ENCODE measurements around the gene GALNT17.

Gene GALNT17

DNA sequence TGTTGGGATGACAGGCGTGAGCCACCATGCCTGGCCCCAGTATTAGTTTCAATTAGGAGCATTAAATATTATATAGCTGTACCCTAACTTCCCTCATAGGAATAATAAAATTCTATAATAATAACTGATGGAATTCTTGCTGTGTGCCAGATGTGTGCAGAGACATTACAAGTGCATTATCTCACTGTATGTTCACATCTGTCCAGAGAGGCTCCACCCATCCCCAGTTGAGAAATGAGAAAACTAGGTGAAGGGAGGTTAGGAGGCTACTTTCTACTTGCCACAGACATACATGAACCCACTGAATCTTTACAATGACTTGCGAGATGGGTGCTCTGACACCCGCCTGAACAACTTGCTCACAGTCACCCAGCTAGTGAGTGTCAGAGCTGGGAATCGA is 3.2 kb downstream of the GALNT17 start (continued):
- TF ChIP-seq ZBTB17 (tag by site-specific recombination; IDR thresholded peaks at IDR 0.05) (no peak), ZSCAN16 (tag by site-specific recombination; IDR thresholded peaks at IDR 0.05) (no peak), ZNF555 (tag by site-specific recombination; conservative IDR thresholded peaks at IDR 0.05) (no peak), ZNF2 (tag by site-specific recombination; IDR thresholded peaks at IDR 0.05) (no peak), ZBTB7A (tag by site-specific recombination; IDR thresholded peaks at IDR 0.05; ENCODE audit: low read depth) (no peak), RBAK (tag by site-specific recombination; IDR thresholded peaks at IDR 0.05) (no peak)
- TF ChIP-seq, protein P1, sequence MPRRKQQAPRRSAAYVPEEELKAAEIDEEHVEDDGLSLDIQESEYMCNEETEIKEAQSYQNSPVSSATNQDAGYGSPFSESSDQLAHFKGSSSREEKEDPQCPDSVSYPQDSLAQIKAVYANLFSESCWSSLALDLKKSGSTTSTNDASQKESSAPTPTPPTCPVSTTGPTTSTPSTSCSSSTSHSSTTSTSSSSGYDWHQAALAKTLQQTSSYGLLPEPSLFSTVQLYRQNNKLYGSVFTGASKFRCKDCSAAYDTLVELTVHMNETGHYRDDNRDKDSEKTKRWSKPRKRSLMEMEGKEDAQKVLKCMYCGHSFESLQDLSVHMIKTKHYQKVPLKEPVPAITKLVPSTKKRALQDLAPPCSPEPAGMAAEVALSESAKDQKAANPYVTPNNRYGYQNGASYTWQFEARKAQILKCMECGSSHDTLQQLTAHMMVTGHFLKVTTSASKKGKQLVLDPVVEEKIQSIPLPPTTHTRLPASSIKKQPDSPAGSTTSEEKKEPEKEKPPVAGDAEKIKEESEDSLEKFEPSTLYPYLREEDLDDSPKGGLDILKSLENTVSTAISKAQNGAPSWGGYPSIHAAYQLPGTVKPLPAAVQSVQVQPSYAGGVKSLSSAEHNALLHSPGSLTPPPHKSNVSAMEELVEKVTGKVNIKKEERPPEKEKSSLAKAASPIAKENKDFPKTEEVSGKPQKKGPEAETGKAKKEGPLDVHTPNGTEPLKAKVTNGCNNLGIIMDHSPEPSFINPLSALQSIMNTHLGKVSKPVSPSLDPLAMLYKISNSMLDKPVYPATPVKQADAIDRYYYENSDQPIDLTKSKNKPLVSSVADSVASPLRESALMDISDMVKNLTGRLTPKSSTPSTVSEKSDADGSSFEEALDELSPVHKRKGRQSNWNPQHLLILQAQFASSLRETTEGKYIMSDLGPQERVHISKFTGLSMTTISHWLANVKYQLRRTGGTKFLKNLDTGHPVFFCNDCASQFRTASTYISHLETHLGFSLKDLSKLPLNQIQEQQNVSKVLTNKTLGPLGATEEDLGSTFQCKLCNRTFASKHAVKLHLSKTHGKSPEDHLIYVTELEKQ (tag by site-specific recombination; IDR thresholded peaks at IDR 0.05; ENCODE audit: borderline replicate concordance) = no peak

DNA sequence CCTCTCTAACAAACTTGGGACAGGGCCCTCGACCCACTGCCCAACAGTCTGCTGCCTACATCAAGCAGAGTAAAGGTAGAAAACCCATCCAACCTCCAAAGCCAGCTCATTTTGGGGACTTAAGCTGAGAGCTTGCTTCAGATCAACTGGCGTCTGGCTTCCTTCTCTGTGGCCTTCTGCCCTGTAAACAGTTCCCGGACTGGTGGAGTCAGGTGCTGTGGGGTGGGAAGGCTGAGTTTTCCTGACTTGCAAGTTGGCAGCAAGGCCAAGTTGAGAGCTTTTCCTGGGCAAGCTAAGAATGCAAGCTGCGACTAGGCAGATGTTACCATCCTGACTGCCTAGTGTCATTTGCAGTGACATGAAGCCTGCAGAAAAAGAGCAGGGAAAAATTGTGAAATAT is 3.7 kb downstream of the GALNT17 start:
- TF ChIP-seq ZNF292 (tag by site-specific recombination; IDR thresholded peaks at IDR 0.05; ENCODE audit: borderline replicate concordance, low read depth) = no peak
- no peak for TF ChIP-seq ZNF157 (tag by site-specific recombination; IDR thresholded peaks at IDR 0.05)
- no peak for TF ChIP-seq TRIM28 (IDR thresholded peaks at IDR 0.05; ENCODE audit: borderline replicate concordance, low read length)
- TF ChIP-seq, protein P2, sequence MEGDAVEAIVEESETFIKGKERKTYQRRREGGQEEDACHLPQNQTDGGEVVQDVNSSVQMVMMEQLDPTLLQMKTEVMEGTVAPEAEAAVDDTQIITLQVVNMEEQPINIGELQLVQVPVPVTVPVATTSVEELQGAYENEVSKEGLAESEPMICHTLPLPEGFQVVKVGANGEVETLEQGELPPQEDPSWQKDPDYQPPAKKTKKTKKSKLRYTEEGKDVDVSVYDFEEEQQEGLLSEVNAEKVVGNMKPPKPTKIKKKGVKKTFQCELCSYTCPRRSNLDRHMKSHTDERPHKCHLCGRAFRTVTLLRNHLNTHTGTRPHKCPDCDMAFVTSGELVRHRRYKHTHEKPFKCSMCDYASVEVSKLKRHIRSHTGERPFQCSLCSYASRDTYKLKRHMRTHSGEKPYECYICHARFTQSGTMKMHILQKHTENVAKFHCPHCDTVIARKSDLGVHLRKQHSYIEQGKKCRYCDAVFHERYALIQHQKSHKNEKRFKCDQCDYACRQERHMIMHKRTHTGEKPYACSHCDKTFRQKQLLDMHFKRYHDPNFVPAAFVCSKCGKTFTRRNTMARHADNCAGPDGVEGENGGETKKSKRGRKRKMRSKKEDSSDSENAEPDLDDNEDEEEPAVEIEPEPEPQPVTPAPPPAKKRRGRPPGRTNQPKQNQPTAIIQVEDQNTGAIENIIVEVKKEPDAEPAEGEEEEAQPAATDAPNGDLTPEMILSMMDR (tag by site-specific recombination; IDR thresholded peaks at IDR 0.05) = no peak
- TF ChIP-seq, protein P3, sequence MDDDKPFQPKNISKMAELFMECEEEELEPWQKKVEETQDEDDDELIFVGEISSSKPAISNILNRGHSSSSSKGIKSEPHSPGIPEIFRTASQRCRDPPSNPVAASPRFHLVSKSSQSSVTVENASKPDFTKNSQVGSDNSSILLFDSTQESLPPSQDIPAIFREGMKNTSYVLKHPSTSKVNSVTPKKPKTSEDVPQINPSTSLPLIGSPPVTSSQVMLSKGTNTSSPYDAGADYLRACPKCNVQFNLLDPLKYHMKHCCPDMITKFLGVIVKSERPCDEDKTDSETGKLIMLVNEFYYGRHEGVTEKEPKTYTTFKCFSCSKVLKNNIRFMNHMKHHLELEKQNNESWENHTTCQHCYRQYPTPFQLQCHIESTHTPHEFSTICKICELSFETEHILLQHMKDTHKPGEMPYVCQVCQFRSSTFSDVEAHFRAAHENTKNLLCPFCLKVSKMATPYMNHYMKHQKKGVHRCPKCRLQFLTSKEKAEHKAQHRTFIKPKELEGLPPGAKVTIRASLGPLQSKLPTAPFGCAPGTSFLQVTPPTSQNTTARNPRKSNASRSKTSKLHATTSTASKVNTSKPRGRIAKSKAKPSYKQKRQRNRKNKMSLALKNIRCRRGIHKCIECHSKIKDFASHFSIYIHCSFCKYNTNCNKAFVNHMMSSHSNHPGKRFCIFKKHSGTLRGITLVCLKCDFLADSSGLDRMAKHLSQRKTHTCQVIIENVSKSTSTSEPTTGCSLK (tag by site-specific recombination; IDR thresholded peaks at IDR 0.05) = no peak
- ChIA-PET CTCF (no interaction called here), POLR2A (no interaction called here)
- H3K9me3 ChIP-seq (ENCODE audit: control insufficient read depth, insufficient read depth, low read depth, low read length) = no peaks in the 10 kb centered on the region
- no peaks in the 10 kb centered on the region for H3K36me3 ChIP-seq (ENCODE audit: control insufficient read depth in 2 of 2, insufficient read depth in 1 of 2, low read length in 2 of 2)
- H3K27ac ChIP-seq (ENCODE audit: extremely low read depth, low read depth, low read length) = no peak overlapping the region
- H3K4me1 ChIP-seq (ENCODE audit: control insufficient read depth, insufficient read depth, low read length) = no peaks in the 10 kb centered on the region
- H3K4me3 ChIP-seq (ENCODE audit: low read depth, low read length) = no peak overlapping the region

DNA sequence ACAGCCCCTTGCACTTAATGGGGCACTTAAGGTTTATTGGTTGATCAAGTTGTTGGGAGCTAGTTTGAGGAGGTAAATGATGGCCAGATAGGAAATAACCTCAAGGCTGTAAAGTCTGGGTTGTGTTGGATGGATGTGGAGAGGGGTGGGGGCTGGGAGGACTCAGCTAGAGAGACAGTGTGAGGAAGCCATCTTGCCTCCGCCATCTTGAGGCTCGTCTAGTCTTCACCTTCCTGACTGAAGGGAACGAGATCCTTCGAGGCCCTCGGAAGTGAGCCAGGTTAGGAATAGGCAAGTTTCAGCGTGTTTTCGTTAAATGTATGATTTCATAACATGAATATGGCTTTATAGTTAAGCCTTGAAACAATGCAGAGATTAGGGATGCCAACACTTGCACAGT is 5.5 kb downstream of the GALNT17 start:
- TF ChIP-seq ZFHX2 (tag by site-specific recombination; conservative IDR thresholded peaks at IDR 0.05) (no peak), BCL11A (tag by site-specific recombination; IDR thresholded peaks at IDR 0.05; ENCODE audit: low read depth) (no peak), ZFP41 (tag by site-specific recombination; IDR thresholded peaks at IDR 0.05; ENCODE audit: borderline replicate concordance) (no peak), KLF10 (tag by site-specific recombination; IDR thresholded peaks at IDR 0.05) (no peak), ZNF423 (tag by site-specific recombination; IDR thresholded peaks at IDR 0.05) (no peak), ZXDB (tag by site-specific recombination; IDR thresholded peaks at IDR 0.05) (no peak), ZNF239 (tag by site-specific recombination; IDR thresholded peaks at IDR 0.05) (no peak), ZNF37A (tag by site-specific recombination; IDR thresholded peaks at IDR 0.05) (no peak), SCRT1 (tag by site-specific recombination; IDR thresholded peaks at IDR 0.05; ENCODE audit: borderline replicate concordance) (no peak)
- ChIA-PET CTCF (no interaction called here), POLR2A (no interaction called here)
- Histone ChIP-seq H3K9me3 (ENCODE audit: control insufficient read depth, insufficient read depth, low read depth, low read length) (no peaks in the 10 kb centered on the region), H3K4me3 (ENCODE audit: low read depth, low read length) (no peak overlapping the region), H3K36me3 (ENCODE audit: control insufficient read depth in 2 of 2, insufficient read depth in 1 of 2, low read length in 2 of 2) (no peaks in the 10 kb centered on the region), H3K4me1 (ENCODE audit: control insufficient read depth, insufficient read depth, low read length) (no peaks in the 10 kb centered on the region), H3K27ac (ENCODE audit: extremely low read depth, low read depth, low read length) (no peak overlapping the region)

Data from HEK293 (cell line).